Stimulated activated memory B cell treated with anti-CD40 and anti-IgM and Interleukin-4, amounts not matched to agents 10 μg/mL and 1 μg/mL and 100 μg/mL, for 72 hours (primary cell): ENCODE results near the gene FURIN.
A peak's percentile ranks its signal among the peaks of the same experiment; 100 is the strongest.

Experiments used
- ATAC-seq: fragments of 150-1000 bp; cut with Tn5 transposase; 2 replicates; pipeline ENCODE4 v1.10.0; 2021
- H3K27ac Mint-ChIP-seq: one replicate; pipeline ENCODE4 v1.8.0; 2022; ENCODE audit warnings: mild to moderate bottlenecking, mixed read lengths
- H3K27me3 Mint-ChIP-seq: one replicate; pipeline ENCODE4 v1.8.0; 2022; ENCODE audit warnings: mixed read lengths
- H3K36me3 Mint-ChIP-seq: one replicate; pipeline ENCODE4 v1.8.0; 2022; ENCODE audit warnings: mixed read lengths
- H3K4me1 Mint-ChIP-seq: one replicate; pipeline ENCODE4 v1.8.0; 2022; ENCODE audit warnings: mixed read lengths
- H3K4me3 Mint-ChIP-seq: one replicate; pipeline ENCODE4 v1.8.0; 2022; ENCODE audit warnings: mild to moderate bottlenecking, moderate library complexity, mixed read lengths
- H3K9me3 Mint-ChIP-seq: one replicate; pipeline ENCODE4 v1.8.0; 2022; ENCODE audit warnings: mixed read lengths

Gene FURIN

DNA sequence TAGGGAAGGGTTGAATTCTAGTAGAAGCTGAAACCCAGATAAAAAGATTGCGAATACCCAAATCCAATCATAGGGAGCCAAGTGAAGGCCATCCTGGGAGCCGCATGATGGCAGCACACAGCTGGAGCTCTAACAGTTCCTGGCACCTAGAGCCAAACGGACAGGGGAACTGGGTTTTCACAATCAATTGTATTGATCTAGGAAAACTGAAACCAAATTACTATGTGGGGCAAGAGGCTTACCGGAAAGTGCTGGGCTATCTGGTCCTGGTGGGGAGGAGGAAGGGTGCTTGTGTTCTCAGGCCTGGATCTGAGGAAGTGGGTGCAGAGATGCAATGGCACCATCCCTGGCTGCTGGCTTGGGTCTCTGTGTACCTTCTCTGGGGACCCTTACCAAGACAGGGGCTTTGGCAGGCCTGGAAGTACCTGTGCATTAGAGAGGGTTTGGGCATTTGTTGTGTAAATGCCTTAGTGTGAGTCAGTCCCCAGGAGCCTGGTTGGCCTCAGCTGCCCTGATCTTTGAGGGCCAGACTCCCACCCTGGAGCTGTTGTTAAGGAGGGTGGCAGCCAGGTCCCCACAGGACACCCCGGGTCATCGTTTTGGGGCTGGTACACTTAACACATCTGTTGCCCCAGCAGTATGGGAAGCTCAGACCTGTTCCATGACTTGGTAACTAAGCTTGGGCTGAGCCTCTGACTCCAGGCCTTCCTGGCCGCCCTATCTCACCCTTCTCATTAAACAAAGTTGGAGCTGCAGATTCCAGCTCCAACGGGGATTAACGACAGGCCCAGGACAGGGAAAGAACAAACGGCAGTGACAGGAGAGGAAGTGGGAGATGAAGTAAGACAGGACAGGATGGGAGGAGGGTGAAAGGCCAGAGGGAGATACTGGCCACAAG lies 8.9 kb upstream of the FURIN start:
- H3K4me1 Mint-ChIP-seq: peaks cover 47% of the 10 kb centered on the region
- H3K4me3 Mint-ChIP-seq: no peak overlapping the region
- no peaks in the 10 kb centered on the region for H3K27me3 Mint-ChIP-seq
- H3K36me3 Mint-ChIP-seq: no peaks in the 10 kb centered on the region
- H3K9me3 Mint-ChIP-seq: no peaks in the 10 kb centered on the region
- peak overlapping the region; percentile 47 for H3K27ac Mint-ChIP-seq
- no peak for ATAC-seq

- Mint-ChIP-seq H3K36me3 (no peaks in the 10 kb centered on the region), H3K27ac (no peak overlapping the region), H3K4me3 (no peak overlapping the region), H3K4me1 (peaks cover 39% of the 10 kb centered on the region), H3K9me3 (no peaks in the 10 kb centered on the region), H3K27me3 (no peaks in the 10 kb centered on the region)
- ATAC-seq: no peak
Observed at GRCh38 chr15:90860450-90860849, 7.9 kb upstream of the FURIN start.

- no peaks in the 10 kb centered on the region for H3K36me3 Mint-ChIP-seq
- H3K27me3 Mint-ChIP-seq: no peaks in the 10 kb centered on the region
- H3K4me1 Mint-ChIP-seq: peaks cover 32% of the 10 kb centered on the region
- H3K27ac Mint-ChIP-seq: no peak overlapping the region
- ATAC-seq: no peak
- H3K9me3 Mint-ChIP-seq: no peaks in the 10 kb centered on the region
- H3K4me3 Mint-ChIP-seq: no peak overlapping the region
Observed at GRCh38 chr15:90860942-90861675, 7.3 kb upstream of the FURIN start.

GRCh38 chr15:90862487-90862886 lies 5.9 kb upstream of the FURIN start:
- no peaks in the 10 kb centered on the region for H3K27me3 Mint-ChIP-seq
- ATAC-seq: no peak
- H3K9me3 Mint-ChIP-seq: no peaks in the 10 kb centered on the region
- H3K4me1 Mint-ChIP-seq: peaks cover 23% of the 10 kb centered on the region
- no peaks in the 10 kb centered on the region for H3K36me3 Mint-ChIP-seq
- H3K4me3 Mint-ChIP-seq: no peak overlapping the region
- H3K27ac Mint-ChIP-seq: peak overlapping the region; percentile 66

DNA sequence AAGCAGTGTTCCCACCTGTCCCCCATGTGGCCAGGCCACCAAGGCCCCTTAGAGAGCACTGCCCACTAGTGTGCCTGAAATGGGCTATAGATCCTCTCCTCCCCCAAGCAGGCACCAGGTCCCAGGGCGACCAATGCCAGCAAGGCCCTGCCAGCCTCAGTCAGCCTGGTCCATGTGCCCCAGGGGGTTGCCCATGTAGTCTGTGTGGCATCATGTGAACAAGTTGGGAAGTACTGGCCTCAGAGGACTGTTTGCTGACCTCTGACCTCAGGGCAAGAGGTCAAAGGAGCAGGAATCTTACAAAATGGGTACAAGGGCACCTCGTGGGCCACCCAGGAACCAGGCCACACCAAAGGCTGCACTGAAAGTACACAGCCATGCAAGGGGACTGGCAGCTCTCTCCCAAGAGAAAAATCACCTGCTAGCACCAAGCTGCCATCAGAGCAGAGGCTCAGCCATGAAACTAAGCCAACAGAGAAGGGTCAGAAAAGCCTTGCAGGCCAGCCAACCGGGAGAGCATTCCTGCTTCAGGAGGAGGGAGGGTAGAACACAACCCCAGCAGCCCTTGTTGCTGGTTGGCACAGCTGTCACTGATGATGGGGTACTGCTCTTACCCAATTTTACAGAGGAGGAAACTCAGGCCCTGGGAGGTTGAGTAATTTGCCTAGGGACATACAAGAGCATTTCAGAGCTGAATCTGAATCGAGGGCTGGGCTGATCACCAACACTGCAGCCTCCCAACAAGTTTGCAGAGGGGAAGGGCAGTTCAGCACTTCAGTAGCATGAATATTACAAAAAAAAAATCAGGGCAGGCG lies 5.2 kb upstream of the FURIN start:
- Mint-ChIP-seq H3K9me3 (no peaks in the 10 kb centered on the region), H3K36me3 (no peaks in the 10 kb centered on the region), H3K4me1 (peaks cover 20% of the 10 kb centered on the region), H3K27ac (peak overlapping the region; percentile 66), H3K4me3 (no peak overlapping the region), H3K27me3 (no peaks in the 10 kb centered on the region)
- ATAC-seq: peak; percentile 39

DNA sequence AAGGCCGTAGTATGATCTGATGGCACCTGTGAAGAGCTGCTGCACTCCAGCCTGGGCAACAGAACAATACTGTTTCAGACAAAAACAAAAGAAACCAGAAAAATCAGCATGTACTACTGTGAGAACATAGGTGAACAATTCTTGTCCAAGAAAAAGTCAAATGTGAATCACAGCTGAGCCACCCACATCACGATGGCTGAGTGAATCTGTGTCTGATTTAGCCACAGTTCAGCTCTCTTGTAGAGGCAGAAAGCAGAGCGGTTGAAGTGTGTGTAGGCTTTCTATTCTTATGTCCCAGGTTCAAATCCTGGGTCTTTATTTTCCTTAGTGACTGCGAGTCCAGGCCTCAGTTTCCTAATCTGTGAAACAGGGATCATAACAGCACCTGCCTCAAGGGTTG lies 4.4 kb upstream of the FURIN start:
- peaks cover 27% of the 10 kb centered on the region for H3K4me1 Mint-ChIP-seq
- no peaks in the 10 kb centered on the region for H3K36me3 Mint-ChIP-seq
- H3K9me3 Mint-ChIP-seq: no peaks in the 10 kb centered on the region
- H3K27ac Mint-ChIP-seq: peak overlapping the region; percentile 66
- no peak for ATAC-seq
- no peaks in the 10 kb centered on the region for H3K27me3 Mint-ChIP-seq
- no peak overlapping the region for H3K4me3 Mint-ChIP-seq

DNA sequence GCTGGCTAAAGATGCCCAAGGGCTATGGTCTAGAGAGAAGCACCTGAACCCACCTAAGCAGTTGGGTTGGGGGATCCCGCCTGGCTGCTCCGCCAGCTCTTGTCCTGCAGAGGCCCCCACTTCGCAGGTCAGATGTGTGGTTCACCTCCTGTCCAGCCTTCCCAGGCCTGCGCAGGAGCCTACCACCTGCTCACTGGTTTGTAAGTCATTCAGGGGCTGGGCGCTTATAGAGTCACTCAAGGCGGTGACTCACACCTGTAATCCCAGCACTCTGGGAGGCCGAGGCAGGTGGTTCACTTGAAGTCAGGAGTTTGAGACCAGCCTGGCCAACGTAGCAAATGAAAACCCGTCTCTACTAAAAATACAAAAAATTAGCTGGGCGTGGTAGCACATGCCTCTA lies 3.9 kb upstream of the FURIN start:
- Mint-ChIP-seq H3K4me1 (peaks cover 32% of the 10 kb centered on the region), H3K4me3 (no peak overlapping the region), H3K27me3 (no peaks in the 10 kb centered on the region), H3K36me3 (no peaks in the 10 kb centered on the region), H3K9me3 (no peaks in the 10 kb centered on the region), H3K27ac (no peak overlapping the region)
- no peak for ATAC-seq

GRCh38 chr15:90865702-90866101 lies 2.7 kb upstream of the FURIN start:
- no peak for ATAC-seq
- Mint-ChIP-seq H3K36me3 (no peaks in the 10 kb centered on the region), H3K27me3 (no peaks in the 10 kb centered on the region), H3K9me3 (no peaks in the 10 kb centered on the region), H3K27ac (peak overlapping the region; percentile 9), H3K4me1 (peaks cover 44% of the 10 kb centered on the region), H3K4me3 (no peak overlapping the region)

GRCh38 chr15:90866161-90866715 lies 2.1 kb upstream of the FURIN start:
- Mint-ChIP-seq H3K4me1 (peaks cover 47% of the 10 kb centered on the region), H3K27ac (peak overlapping the region; percentile 9), H3K9me3 (no peaks in the 10 kb centered on the region), H3K36me3 (no peaks in the 10 kb centered on the region), H3K4me3 (no peak overlapping the region), H3K27me3 (no peaks in the 10 kb centered on the region)
- no peak for ATAC-seq

DNA sequence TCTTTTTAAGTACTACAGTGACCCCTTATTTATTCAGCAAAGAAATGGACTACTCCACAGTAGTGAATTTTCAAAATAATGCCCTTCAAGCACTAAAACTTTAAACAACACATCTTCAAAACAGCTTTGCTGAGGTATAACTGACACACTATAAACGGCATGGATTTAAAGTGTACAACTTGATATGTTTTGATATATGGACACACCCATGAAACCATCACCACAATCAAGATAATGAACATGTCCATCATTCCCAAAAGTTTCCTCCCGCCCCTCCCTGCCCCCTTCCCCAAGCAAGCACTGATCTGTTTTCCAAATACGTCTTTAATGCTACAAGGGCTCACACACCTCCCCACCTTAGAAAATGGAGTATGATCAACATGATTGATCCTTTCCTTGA lies 1.6 kb upstream of the FURIN start:
- no peak for ATAC-seq
- H3K27ac Mint-ChIP-seq: peak overlapping the region; percentile 9
- H3K27me3 Mint-ChIP-seq: no peaks in the 10 kb centered on the region
- peaks cover 47% of the 10 kb centered on the region for H3K4me1 Mint-ChIP-seq
- H3K9me3 Mint-ChIP-seq: no peaks in the 10 kb centered on the region
- H3K36me3 Mint-ChIP-seq: no peaks in the 10 kb centered on the region
- H3K4me3 Mint-ChIP-seq: no peak overlapping the region

DNA sequence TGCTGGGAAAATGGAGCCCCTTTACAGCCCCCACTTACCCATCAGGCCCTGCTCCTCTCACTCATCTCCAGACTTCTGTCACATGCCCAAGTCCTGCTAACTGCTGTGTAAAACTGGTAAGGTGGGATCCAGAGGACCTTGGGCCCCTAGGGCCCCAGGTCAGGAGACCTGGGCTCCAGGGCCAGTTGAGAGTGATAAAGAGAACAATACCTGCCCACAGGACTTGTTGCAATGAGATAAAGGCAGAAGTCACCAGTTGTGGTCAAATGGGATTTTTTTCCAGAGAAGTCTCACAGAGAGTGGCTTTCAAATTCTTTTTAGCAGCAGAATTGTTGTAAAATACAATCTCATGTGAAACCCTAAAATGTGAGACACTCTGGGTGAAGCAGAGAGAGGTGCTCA lies 753 bp downstream of the FURIN start:
- peaks cover 58% of the 10 kb centered on the region for H3K4me1 Mint-ChIP-seq
- no peaks in the 10 kb centered on the region for H3K27me3 Mint-ChIP-seq
- no peaks in the 10 kb centered on the region for H3K9me3 Mint-ChIP-seq
- ATAC-seq: no peak
- H3K4me3 Mint-ChIP-seq: no peak overlapping the region
- H3K36me3 Mint-ChIP-seq: no peaks in the 10 kb centered on the region
- H3K27ac Mint-ChIP-seq: peak overlapping the region; percentile 82

GRCh38 chr15:90869601-90870353 lies 1.4 kb downstream of the FURIN start:
- no peaks in the 10 kb centered on the region for H3K27me3 Mint-ChIP-seq
- peak; percentile 50 for ATAC-seq
- no peaks in the 10 kb centered on the region for H3K36me3 Mint-ChIP-seq
- peak overlapping the region; percentile 82 for H3K27ac Mint-ChIP-seq
- no peaks in the 10 kb centered on the region for H3K9me3 Mint-ChIP-seq
- H3K4me3 Mint-ChIP-seq: peak overlapping the region; percentile 86
- H3K4me1 Mint-ChIP-seq: peaks cover 60% of the 10 kb centered on the region

- peaks cover 65% of the 10 kb centered on the region for H3K4me1 Mint-ChIP-seq
- no peaks in the 10 kb centered on the region for H3K9me3 Mint-ChIP-seq
- H3K36me3 Mint-ChIP-seq: no peaks in the 10 kb centered on the region
- peak overlapping the region; percentile 82 for H3K27ac Mint-ChIP-seq
- peak; percentile 24 for ATAC-seq
- peak overlapping the region; percentile 86 for H3K4me3 Mint-ChIP-seq
- no peaks in the 10 kb centered on the region for H3K27me3 Mint-ChIP-seq
Observed at GRCh38 chr15:90870354-90871138, 2.2 kb downstream of the FURIN start.
